ENCODE measurements around the gene TGFBR3L. TPM values are rescaled to one million over a fixed set of nuclear protein-coding genes. Genes with fewer than 3 reads are reported as not detected.

The TGFBR3L gene
- total RNA-seq, 1 donor from 2014 or later: 0.69 TPM

- Mint-ChIP-seq H3K9me3 (ENCODE audit: unreplicated experiment) (peaks cover 4% of the 10 kb centered on the region), H3K27me3 (ENCODE audit: unreplicated experiment) (peaks cover 5% of the 10 kb centered on the region), H3K36me3 (ENCODE audit: unreplicated experiment) (no peaks in the 10 kb centered on the region), H3K27ac (ENCODE audit: unreplicated experiment) (no peak overlapping the region), H3K4me1 (ENCODE audit: low read depth, unreplicated experiment) (peaks cover 2% of the 10 kb centered on the region), H3K4me3 (ENCODE audit: unreplicated experiment) (no peak overlapping the region)
- TF ChIP-seq CTCF (IDR thresholded peaks at IDR 0.05; ENCODE audit: partially characterized antibody, unreplicated experiment): no peak
- DNase-seq: no peak
These were observed 34.8 kb upstream of the TGFBR3L start for GRCh38 chr19:7879836-7880235.

- Mint-ChIP-seq H3K27ac (ENCODE audit: unreplicated experiment) (no peak overlapping the region), H3K27me3 (ENCODE audit: unreplicated experiment) (peaks cover 6% of the 10 kb centered on the region), H3K36me3 (ENCODE audit: unreplicated experiment) (no peaks in the 10 kb centered on the region), H3K4me3 (ENCODE audit: unreplicated experiment) (no peak overlapping the region), H3K9me3 (ENCODE audit: unreplicated experiment) (peaks cover 7% of the 10 kb centered on the region), H3K4me1 (ENCODE audit: low read depth, unreplicated experiment) (peaks cover 2% of the 10 kb centered on the region)
- TF ChIP-seq CTCF (IDR thresholded peaks at IDR 0.05; ENCODE audit: partially characterized antibody, unreplicated experiment): no peak
- no peak for DNase-seq
These were observed 32.7 kb upstream of the TGFBR3L start for GRCh38 chr19:7881910-7882309.

- Mint-ChIP-seq H3K9me3 (ENCODE audit: unreplicated experiment) (peaks cover 5% of the 10 kb centered on the region), H3K27me3 (ENCODE audit: unreplicated experiment) (peaks cover 9% of the 10 kb centered on the region), H3K4me3 (ENCODE audit: unreplicated experiment) (no peak overlapping the region), H3K36me3 (ENCODE audit: unreplicated experiment) (no peaks in the 10 kb centered on the region), H3K4me1 (ENCODE audit: low read depth, unreplicated experiment) (peaks cover 2% of the 10 kb centered on the region), H3K27ac (ENCODE audit: unreplicated experiment) (no peak overlapping the region)
- DNase-seq: no peak
- TF ChIP-seq CTCF (IDR thresholded peaks at IDR 0.05; ENCODE audit: partially characterized antibody, unreplicated experiment): no peak
These were observed 31.5 kb upstream of the TGFBR3L start for GRCh38 chr19:7883105-7883504.

GRCh38 chr19:7883796-7884570 lies 30.6 kb upstream of the TGFBR3L start:
- Mint-ChIP-seq H3K4me1 (ENCODE audit: low read depth, unreplicated experiment) (no peaks in the 10 kb centered on the region), H3K36me3 (ENCODE audit: unreplicated experiment) (no peaks in the 10 kb centered on the region), H3K4me3 (ENCODE audit: unreplicated experiment) (no peak overlapping the region), H3K9me3 (ENCODE audit: unreplicated experiment) (peaks cover 5% of the 10 kb centered on the region), H3K27ac (ENCODE audit: unreplicated experiment) (no peak overlapping the region), H3K27me3 (ENCODE audit: unreplicated experiment) (peaks cover 9% of the 10 kb centered on the region)
- DNase-seq: no peak
- no peak for TF ChIP-seq CTCF (IDR thresholded peaks at IDR 0.05; ENCODE audit: partially characterized antibody, unreplicated experiment)

- H3K27ac Mint-ChIP-seq (ENCODE audit: unreplicated experiment): no peak overlapping the region
- no peak overlapping the region for H3K4me3 Mint-ChIP-seq (ENCODE audit: unreplicated experiment)
- DNase-seq: no peak
- no peaks in the 10 kb centered on the region for H3K4me1 Mint-ChIP-seq (ENCODE audit: low read depth, unreplicated experiment)
- H3K36me3 Mint-ChIP-seq (ENCODE audit: unreplicated experiment): no peaks in the 10 kb centered on the region
- peaks cover 3% of the 10 kb centered on the region for H3K9me3 Mint-ChIP-seq (ENCODE audit: unreplicated experiment)
- H3K27me3 Mint-ChIP-seq (ENCODE audit: unreplicated experiment): peaks cover 9% of the 10 kb centered on the region
- no peak for TF ChIP-seq CTCF (IDR thresholded peaks at IDR 0.05; ENCODE audit: partially characterized antibody, unreplicated experiment)
These were observed 28.8 kb upstream of the TGFBR3L start for GRCh38 chr19:7885818-7886217.

Data from glutamatergic neuron (in vitro differentiated cells).